ENCODE results near the gene NFKBIE. TPM values are rescaled to one million over a fixed set of nuclear protein-coding genes. Genes with fewer than 3 reads are reported as not detected.

NFKBIE gene
- total and polyA plus RNA-seq, 9 of the 15 experiments (the other 6 are each of a cell fraction or from before 2014, with no cell fraction given), result 2.1 to 16.4 (median 11.7) TPM

DNA sequence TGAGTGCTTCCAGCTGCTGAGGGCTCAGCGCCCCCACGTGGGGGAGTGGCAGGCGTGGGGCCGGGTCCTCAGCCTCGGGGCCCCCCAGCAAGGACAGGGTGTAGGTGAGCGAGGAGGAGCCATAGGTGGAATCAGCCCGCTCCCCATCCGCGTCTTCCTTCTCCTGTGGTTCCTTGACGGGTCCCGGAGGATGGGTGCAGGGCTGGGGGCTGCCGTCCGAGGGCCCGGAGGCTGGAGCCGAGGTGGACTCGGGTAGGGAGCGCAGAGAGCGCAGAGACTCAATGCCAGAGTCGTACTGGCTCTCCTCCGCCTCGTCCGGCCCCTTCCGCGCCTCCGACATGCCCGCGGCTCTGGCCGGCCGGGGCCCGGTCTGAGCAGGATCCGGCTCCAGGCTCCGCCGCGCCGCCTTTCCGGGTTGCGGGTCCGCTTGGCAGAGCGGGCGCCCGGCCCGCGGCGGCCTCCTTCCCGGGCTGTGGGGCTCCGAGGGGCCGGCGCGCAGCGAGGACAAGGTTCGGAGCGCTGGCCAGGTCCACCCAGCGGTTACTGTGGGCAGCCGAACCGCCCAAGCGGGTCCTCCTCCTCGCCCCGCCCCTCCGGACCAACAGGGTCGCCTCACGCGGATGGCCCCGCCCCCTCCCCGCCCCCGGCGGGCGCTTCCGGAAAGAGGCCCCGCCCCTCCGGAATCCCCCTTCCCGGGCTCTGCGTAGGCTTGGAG is at the start of gene NFKBIE (continued):
- TF ChIP-seq, protein P1, sequence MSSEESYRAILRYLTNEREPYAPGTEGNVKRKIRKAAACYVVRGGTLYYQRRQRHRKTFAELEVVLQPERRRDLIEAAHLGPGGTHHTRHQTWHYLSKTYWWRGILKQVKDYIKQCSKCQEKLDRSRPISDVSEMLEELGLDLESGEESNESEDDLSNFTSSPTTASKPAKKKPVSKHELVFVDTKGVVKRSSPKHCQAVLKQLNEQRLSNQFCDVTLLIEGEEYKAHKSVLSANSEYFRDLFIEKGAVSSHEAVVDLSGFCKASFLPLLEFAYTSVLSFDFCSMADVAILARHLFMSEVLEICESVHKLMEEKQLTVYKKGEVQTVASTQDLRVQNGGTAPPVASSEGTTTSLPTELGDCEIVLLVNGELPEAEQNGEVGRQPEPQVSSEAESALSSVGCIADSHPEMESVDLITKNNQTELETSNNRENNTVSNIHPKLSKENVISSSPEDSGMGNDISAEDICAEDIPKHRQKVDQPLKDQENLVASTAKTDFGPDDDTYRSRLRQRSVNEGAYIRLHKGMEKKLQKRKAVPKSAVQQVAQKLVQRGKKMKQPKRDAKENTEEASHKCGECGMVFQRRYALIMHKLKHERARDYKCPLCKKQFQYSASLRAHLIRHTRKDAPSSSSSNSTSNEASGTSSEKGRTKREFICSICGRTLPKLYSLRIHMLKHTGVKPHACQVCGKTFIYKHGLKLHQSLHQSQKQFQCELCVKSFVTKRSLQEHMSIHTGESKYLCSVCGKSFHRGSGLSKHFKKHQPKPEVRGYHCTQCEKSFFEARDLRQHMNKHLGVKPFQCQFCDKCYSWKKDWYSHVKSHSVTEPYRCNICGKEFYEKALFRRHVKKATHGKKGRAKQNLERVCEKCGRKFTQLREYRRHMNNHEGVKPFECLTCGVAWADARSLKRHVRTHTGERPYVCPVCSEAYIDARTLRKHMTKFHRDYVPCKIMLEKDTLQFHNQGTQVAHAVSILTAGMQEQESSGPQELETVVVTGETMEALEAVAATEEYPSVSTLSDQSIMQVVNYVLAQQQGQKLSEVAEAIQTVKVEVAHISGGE (CRISPR knock-in tag; IDR thresholded peaks at IDR 0.05), result peak in 2 of 3 experiments; percentile 57 to 87; a peak in 3 of 6 replicates
- TF ChIP-seq, protein P2, sequence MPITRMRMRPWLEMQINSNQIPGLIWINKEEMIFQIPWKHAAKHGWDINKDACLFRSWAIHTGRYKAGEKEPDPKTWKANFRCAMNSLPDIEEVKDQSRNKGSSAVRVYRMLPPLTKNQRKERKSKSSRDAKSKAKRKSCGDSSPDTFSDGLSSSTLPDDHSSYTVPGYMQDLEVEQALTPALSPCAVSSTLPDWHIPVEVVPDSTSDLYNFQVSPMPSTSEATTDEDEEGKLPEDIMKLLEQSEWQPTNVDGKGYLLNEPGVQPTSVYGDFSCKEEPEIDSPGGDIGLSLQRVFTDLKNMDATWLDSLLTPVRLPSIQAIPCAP (CRISPR knock-in tag; IDR thresholded peaks at IDR 0.05; ENCODE audit: borderline replicate concordance), result no peak
- peak; percentile 53 for TF ChIP-seq SIN3B (IDR thresholded peaks at IDR 0.05; ENCODE audit: low read depth)
- TF ChIP-seq, protein P3, sequence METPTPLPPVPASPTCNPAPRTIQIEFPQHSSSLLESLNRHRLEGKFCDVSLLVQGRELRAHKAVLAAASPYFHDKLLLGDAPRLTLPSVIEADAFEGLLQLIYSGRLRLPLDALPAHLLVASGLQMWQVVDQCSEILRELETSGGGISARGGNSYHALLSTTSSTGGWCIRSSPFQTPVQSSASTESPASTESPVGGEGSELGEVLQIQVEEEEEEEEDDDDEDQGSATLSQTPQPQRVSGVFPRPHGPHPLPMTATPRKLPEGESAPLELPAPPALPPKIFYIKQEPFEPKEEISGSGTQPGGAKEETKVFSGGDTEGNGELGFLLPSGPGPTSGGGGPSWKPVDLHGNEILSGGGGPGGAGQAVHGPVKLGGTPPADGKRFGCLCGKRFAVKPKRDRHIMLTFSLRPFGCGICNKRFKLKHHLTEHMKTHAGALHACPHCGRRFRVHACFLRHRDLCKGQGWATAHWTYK (CRISPR knock-in tag; IDR thresholded peaks at IDR 0.05), result peak; percentile 49; the same call in 1 of the 2 replicates
- TF ChIP-seq, protein P4, sequence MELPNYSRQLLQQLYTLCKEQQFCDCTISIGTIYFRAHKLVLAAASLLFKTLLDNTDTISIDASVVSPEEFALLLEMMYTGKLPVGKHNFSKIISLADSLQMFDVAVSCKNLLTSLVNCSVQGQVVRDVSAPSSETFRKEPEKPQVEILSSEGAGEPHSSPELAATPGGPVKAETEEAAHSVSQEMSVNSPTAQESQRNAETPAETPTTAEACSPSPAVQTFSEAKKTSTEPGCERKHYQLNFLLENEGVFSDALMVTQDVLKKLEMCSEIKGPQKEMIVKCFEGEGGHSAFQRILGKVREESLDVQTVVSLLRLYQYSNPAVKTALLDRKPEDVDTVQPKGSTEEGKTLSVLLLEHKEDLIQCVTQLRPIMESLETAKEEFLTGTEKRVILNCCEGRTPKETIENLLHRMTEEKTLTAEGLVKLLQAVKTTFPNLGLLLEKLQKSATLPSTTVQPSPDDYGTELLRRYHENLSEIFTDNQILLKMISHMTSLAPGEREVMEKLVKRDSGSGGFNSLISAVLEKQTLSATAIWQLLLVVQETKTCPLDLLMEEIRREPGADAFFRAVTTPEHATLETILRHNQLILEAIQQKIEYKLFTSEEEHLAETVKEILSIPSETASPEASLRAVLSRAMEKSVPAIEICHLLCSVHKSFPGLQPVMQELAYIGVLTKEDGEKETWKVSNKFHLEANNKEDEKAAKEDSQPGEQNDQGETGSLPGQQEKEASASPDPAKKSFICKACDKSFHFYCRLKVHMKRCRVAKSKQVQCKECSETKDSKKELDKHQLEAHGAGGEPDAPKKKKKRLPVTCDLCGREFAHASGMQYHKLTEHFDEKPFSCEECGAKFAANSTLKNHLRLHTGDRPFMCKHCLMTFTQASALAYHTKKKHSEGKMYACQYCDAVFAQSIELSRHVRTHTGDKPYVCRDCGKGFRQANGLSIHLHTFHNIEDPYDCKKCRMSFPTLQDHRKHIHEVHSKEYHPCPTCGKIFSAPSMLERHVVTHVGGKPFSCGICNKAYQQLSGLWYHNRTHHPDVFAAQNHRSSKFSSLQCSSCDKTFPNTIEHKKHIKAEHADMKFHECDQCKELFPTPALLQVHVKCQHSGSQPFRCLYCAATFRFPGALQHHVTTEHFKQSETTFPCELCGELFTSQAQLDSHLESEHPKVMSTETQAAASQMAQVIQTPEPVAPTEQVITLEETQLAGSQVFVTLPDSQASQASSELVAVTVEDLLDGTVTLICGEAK (IDR thresholded peaks at IDR 0.05), result no peak; the same call in 1 of the 2 replicates
- TF ChIP-seq, protein P4 (CRISPR knock-in tag; IDR thresholded peaks at IDR 0.05), result no peak
- peak; percentile 76 to 81; a peak in 3 of 4 replicates for TF ChIP-seq SIN3A (IDR thresholded peaks at IDR 0.05; ENCODE audit: borderline replicate concordance in 2 of 2, control insufficient read depth in 1 of 2, low read depth in 2 of 2, low read length in 2 of 2)
- TF ChIP-seq, protein P5, sequence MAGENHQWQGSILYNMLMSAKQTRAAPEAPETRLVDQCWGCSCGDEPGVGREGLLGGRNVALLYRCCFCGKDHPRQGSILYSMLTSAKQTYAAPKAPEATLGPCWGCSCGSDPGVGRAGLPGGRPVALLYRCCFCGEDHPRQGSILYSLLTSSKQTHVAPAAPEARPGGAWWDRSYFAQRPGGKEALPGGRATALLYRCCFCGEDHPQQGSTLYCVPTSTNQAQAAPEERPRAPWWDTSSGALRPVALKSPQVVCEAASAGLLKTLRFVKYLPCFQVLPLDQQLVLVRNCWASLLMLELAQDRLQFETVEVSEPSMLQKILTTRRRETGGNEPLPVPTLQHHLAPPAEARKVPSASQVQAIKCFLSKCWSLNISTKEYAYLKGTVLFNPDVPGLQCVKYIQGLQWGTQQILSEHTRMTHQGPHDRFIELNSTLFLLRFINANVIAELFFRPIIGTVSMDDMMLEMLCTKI (IDR thresholded peaks at IDR 0.05; ENCODE audit: partially characterized antibody), result no peak
